Measurements from ENCODE around the gene LRP1B.

Gene LRP1B

GRCh38 chr2:140747090-140747489, 1383.7 kb downstream of the LRP1B start:
- no peak overlapping the region for H3K27ac ChIP-seq
- TF ChIP-seq ZFX (IDR thresholded peaks at IDR 0.05; ENCODE audit: borderline replicate concordance): no peak

DNA sequence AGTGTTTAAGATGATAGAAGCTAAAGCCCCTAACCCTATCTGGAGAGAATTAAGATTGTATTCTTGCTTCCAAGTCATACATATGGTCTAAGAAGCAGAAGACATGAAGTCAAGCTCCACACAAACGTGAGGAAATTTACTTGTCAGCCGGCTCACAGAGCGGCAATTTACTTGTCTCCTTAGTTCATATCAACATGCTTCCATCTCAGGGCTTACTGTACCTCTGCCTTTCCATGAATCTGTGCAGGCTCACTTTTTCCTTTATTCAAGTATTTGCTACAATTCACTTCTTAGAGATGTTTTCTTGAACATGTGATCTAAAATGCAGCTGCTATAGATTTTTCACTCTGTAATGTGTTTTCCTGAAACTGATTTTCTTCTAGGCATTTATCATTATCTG, 1386.4 kb downstream of the LRP1B start:
- no peak overlapping the region for H3K27ac ChIP-seq
- TF ChIP-seq CTCF (IDR thresholded peaks at IDR 0.05): no peak
- no peak for TF ChIP-seq ZFX (IDR thresholded peaks at IDR 0.05; ENCODE audit: borderline replicate concordance)

DNA sequence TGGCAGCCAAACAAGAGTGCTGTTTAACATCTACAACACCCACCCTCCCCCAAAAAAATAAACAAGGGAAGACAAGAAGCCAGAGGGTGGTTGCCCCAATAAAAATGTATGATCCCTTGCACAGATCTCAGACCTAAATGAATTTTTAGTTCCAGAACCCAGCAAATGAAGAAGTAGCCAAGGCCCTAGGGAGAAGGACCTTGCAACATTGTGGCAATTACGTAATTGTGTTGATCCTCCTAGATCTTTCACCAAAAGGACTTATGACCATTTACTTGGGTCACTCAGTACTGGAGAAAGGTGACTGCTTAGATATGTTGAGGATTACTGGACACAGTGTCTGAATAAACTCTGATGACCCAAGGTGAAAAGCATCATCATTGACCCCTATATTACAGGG, 1393.8 kb downstream of the LRP1B start:
- H3K27ac ChIP-seq: no peak overlapping the region
- TF ChIP-seq CTCF (IDR thresholded peaks at IDR 0.05) (no peak), ZFX (IDR thresholded peaks at IDR 0.05; ENCODE audit: borderline replicate concordance) (no peak)

GRCh38 chr2:140734992-140735391, 1395.8 kb downstream of the LRP1B start:
- TF ChIP-seq CTCF (IDR thresholded peaks at IDR 0.05): no peak
- no peak for TF ChIP-seq ZFX (IDR thresholded peaks at IDR 0.05; ENCODE audit: borderline replicate concordance)
- H3K27ac ChIP-seq: no peak overlapping the region

- no peak for TF ChIP-seq CTCF (IDR thresholded peaks at IDR 0.05)
- no peak for TF ChIP-seq ZFX (IDR thresholded peaks at IDR 0.05; ENCODE audit: borderline replicate concordance)
- H3K27ac ChIP-seq: no peak overlapping the region
Observed at GRCh38 chr2:140718999-140719398, 1411.8 kb downstream of the LRP1B start.

GRCh38 chr2:140717481-140717880, 1413.3 kb downstream of the LRP1B start:
- H3K27ac ChIP-seq: no peak overlapping the region
- TF ChIP-seq ZFX (IDR thresholded peaks at IDR 0.05; ENCODE audit: borderline replicate concordance) (no peak), CTCF (IDR thresholded peaks at IDR 0.05) (no peak)

GRCh38 chr2:140714586-140714985, 1416.2 kb downstream of the LRP1B start:
- H3K27ac ChIP-seq: no peak overlapping the region
- TF ChIP-seq CTCF (IDR thresholded peaks at IDR 0.05) (no peak), ZFX (IDR thresholded peaks at IDR 0.05; ENCODE audit: borderline replicate concordance) (no peak)

DNA sequence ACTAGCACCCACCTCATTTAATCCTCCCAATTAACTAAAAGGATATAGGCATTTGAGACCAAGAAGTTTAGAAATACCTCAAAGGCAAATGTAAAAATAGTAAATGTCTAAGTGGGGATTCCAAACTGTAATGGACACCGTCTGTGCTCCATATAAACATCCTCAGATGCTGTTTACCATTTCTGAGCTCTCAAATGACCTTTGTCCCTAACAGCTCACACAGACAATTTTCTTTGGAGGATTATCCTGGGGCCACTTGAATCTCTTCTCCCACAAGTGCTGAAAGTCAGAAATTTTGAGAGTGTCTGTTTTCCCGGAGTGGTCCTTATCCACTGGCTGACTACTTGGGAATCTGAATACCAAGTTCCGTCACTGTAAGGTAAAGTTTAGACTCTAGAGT, 1418.9 kb downstream of the LRP1B start:
- H3K27ac ChIP-seq: no peak overlapping the region
- TF ChIP-seq ZFX (IDR thresholded peaks at IDR 0.05; ENCODE audit: borderline replicate concordance) (no peak), CTCF (IDR thresholded peaks at IDR 0.05) (no peak)
